C1 segment of cervical spinal cord (tissue), 14 donors: Measurements from ENCODE around the gene PTF1A.
"Not testable (repeated sequence)": the region's sequence is repeated elsewhere in the genome, so short reads cannot be mapped to it uniquely, and the experiment has no call there.

Experiments used
- DNase-seq, 14 donors: peaks; one replicate each; lab custom pipeline; 2025; lab: John Stamatoyannopoulos, UW

The PTF1A gene

DNA sequence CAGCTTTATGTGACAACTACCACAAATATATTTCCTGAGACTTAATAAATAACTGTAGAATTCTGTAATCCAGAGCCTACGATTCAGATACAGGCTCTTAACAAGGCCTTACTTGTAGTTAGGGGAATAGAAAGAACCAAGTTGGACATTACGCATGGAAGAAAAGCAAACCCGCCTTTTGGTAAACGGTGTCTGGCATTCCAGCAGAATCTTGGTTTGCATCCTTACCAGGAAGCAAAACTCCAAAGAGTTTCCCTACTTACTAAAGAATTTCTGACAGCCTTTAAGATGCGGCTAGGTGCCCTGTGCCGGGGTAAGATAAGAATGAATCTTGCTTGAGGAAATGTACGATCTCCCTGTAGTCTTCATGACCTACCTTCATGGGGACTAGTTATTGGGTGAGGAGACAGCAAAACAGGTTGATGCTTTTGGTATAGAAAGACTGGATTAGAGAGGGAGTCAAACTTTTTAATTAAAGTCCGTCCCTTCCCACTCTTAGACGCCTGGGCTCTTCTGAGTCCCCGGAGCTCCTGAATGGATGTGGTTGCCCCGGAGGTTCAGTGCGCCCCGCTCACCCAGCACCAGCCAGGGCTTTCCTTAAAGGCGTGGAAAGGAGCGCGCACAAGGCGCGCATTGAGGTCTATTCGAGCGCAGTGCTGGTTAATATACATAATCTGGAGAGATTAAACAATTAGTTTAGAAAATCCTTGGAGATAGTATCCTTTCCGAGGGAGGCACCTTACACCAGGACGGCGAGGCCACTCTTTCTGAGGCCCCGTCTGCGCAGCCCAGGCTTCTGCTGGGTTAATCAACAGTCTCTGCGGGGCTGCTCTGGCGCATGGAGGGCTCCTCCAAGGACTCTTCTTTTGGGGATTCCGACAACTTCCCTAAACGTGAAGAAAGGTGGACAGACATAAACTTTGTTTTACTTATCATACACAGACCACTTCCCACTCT is 11.5 kb downstream of the PTF1A start:
- no peak for DNase-seq

DNA sequence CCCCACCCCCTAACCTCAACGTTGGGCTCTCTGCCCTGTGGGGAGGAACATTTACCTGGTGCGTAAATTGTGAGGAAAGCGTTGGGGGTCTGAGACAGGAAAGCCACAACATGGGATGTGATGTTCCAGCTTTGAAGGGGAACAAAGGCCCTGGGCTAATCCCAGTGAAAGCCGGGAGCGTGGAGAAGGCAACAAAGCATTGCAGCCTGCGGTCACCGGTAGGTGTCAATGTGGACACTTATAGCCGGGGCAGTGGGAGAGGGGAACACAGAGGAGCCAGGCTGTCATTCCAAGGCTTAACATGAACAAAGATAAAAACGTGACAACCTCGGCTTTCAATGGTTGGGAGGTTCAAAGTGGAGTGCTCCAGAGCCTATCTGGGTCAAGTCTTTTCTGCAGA is 12.7 kb downstream of the PTF1A start:
- DNase-seq, result no peak

DNA sequence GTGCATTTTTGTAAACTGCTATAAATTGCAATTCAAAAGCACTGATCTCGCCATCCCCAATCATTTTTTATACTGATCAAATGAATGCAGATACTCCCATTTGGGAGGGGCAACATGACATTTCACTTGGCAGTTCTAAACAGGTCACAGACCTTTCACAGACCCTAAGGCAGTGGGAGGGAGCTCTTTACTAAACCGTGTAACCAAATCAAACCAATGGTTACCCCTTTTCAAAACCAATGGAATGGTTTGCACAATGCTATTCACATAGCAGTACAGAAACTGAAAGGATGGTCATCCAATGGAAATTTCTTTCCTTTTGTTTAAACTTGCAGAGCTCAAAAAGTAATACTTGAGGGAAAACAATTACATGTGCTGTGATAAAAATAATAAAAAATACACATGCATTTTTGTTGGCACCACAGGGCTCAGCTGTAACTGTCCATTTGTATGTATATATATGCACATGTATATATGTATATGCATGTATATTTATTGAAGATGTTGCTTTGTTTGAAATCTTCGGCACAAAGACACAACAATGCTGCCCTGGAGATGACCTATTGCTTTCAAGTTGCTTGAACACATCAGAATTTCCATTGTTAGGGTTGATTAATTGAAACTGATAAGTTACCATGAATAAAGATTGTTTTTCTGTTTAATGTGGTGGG is 14.0 kb downstream of the PTF1A start:
- no peak for DNase-seq

DNA sequence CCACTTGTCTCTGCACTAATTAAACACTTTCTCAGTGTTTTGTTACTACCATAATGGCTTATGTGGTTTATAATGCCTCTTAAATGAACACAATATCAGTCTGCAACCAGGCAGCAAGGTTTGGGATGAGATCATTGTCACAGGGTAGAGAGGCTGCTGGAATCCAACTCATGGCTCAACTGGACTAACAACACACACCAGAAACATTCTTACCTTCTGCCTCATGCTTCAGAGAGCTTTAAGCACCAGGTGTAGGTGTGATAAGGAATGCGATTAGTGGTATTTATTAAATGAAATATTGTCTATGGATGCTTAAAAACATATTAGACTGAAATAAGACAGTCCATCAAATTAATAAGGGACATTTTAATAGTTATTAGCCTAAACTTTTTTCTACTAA is 25.4 kb downstream of the PTF1A start:
- DNase-seq, result no peak

DNA sequence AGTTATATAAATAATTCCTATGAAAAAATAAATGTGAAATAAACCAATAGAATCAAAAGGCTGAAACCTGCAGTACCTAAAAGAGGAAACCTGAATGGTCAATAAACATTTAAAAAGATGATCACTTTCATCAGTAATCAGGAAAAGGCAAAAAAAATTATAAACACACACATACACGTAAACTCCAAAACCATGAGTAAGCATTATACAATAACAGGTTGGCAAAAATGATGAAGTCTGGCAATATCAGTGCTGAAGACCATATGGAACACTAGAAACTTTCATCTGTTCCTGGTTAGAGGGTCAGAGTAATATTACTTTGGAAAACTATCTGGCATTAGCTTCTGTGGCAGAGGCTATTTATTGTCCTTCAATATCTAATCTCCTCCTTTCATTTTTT is 38.5 kb downstream of the PTF1A start:
- DNase-seq, result no peak

DNA sequence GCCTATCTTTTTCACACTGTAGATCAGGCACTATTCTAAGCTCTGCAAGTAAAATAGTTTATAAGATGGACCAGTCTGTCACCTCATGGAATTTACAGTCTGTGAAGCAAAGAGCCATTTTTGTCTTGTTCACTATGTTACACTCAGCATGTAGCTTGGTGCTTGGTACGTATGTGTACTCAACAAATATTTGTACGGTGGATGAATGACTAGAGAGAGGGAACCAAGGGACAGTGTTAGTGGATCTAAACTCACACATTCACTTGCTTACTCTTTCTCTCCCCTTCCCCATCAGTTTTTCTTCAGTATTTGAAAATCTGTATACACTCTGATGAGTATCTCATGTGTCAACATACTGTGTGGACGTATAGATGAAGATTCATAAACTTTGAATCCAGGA is 45.9 kb downstream of the PTF1A start:
- no peak for DNase-seq

DNA sequence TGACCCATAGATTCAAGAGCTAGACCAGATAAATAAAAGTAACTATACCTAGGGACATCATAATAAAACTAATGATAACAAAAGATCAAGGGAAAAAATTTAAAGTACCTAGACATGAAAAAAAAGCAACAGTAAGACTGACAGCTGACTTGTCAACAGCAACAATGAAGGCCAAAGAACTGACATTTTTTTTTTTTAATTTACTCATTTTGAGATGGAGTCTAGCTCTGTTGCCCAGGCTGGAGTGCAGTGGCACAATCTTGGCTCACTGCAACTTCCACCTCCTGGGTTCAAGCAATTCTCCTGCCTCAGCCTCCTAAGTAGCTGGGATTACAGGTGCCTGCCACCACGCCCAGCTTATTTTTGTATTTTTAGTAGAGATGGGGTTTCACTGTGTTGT is 49.7 kb downstream of the PTF1A start:
- DNase-seq, result not testable (repeated sequence)
